HEK293 (cell line): ENCODE measurements around the gene UAP1.
A peak's percentile ranks its signal among the peaks of the same experiment; 100 is the strongest.

Source experiments
- BCL11B ChIP-seq: fragments of 450-650 bp; formaldehyde crosslinking; IDR thresholded peaks from 2 replicates; pipeline ENCODE4 v1.5.1; 2016; ENCODE audit warnings: low read depth, missing biosample characterization, missing genetic modification characterization
- EGR2 ChIP-seq: fragments of 450-650 bp; formaldehyde crosslinking; IDR thresholded peaks from 2 replicates; pipeline ENCODE4 v1.5.1; 2016; ENCODE audit warnings: low read depth, missing biosample characterization, missing genetic modification characterization
- MYNN ChIP-seq: fragments of 450-650 bp; formaldehyde crosslinking; IDR thresholded peaks from 2 replicates; pipeline ENCODE4 v1.5.1; 2016; ENCODE audit warnings: missing biosample characterization, missing genetic modification characterization, borderline replicate concordance
- OVOL3 ChIP-seq: fragments of 450-650 bp; formaldehyde crosslinking; IDR thresholded peaks from 2 replicates; pipeline ENCODE4 v1.5.1; 2016; ENCODE audit warnings: missing biosample characterization, missing genetic modification characterization
- PBX3 ChIP-seq: sonication (generic); formaldehyde crosslinking; IDR thresholded peaks from 2 replicates; pipeline ENCODE4 v1.8.1; 2022; ENCODE audit warnings: mild to moderate bottlenecking, moderate library complexity, missing genetic modification reagents
- SCRT1 ChIP-seq: fragments of 450-650 bp; formaldehyde crosslinking; IDR thresholded peaks from 2 replicates; pipeline ENCODE4 v1.5.1; 2016; ENCODE audit warnings: missing biosample characterization, missing genetic modification characterization, borderline replicate concordance
- SP7 ChIP-seq: fragments of 450-650 bp; formaldehyde crosslinking; IDR thresholded peaks from 2 replicates; pipeline ENCODE4 v1.5.1; 2016; ENCODE audit warnings: missing biosample characterization, missing genetic modification characterization
- TRIM28 ChIP-seq: IDR thresholded peaks from 2 replicates; pipeline ENCODE4 v1.6.1; 2011; ENCODE audit warnings: low read length, control low read depth, borderline replicate concordance
- YY2 ChIP-seq: fragments of 450-650 bp; formaldehyde crosslinking; IDR thresholded peaks from 2 replicates; pipeline ENCODE4 v1.5.1; 2016; ENCODE audit warnings: missing biosample characterization, missing genetic modification characterization
- ZBTB17 ChIP-seq: fragments of 450-650 bp; formaldehyde crosslinking; IDR thresholded peaks from 2 replicates; pipeline ENCODE4 v1.5.1; 2016; ENCODE audit warnings: missing biosample characterization, missing genetic modification characterization
- ZBTB8A ChIP-seq: fragments of 450-650 bp; formaldehyde crosslinking; IDR thresholded peaks from 2 replicates; pipeline ENCODE4 v1.5.1; 2016; ENCODE audit warnings: missing biosample characterization, missing genetic modification characterization
- ZFP69B ChIP-seq: fragments of 450-650 bp; formaldehyde crosslinking; IDR thresholded peaks from 2 replicates; pipeline ENCODE4 v1.5.1; 2016; ENCODE audit warnings: missing biosample characterization, missing genetic modification characterization
- ZNF112 ChIP-seq: fragments of 450-650 bp; formaldehyde crosslinking; IDR thresholded peaks from 2 replicates; pipeline ENCODE4 v1.5.0; 2017; ENCODE audit warnings: missing biosample characterization, missing genetic modification characterization
- ZNF140 ChIP-seq: fragments of 450-650 bp; formaldehyde crosslinking; IDR thresholded peaks from 2 replicates; pipeline ENCODE4 v1.5.1; 2016; ENCODE audit warnings: missing biosample characterization, missing genetic modification characterization
- ZNF274 ChIP-seq, 2 experiments: fragments of 200-500 bp in 1 of 2; fragments of 450-650 bp in 1 of 2; sonication (Bioruptor generic) in 1 of 2; formaldehyde crosslinking in 1 of 2; IDR thresholded peaks; 2 replicates each; pipeline versions ENCODE4 v1.5.1 to v1.6.1; 2014 to 2016; ENCODE audit warnings: borderline replicate concordance in 1 of 2, inconsistent platforms in 1 of 2, low read length in 1 of 2, missing biosample characterization in 1 of 2, missing genetic modification characterization in 1 of 2
- ZNF311 ChIP-seq: fragments of 450-650 bp; formaldehyde crosslinking; IDR thresholded peaks from 2 replicates; pipeline ENCODE4 v1.5.1; 2017; ENCODE audit warnings: missing biosample characterization, missing genetic modification characterization, borderline replicate concordance
- ZNF362 ChIP-seq: fragments of 450-650 bp; formaldehyde crosslinking; IDR thresholded peaks from 2 replicates; pipeline ENCODE4 v1.5.1; 2016; ENCODE audit warnings: missing biosample characterization, missing genetic modification characterization
- ZNF37A ChIP-seq: fragments of 450-650 bp; IDR thresholded peaks from 2 replicates; pipeline ENCODE4 v1.5.1; 2018; ENCODE audit warnings: missing biosample characterization, missing genetic modification characterization
- ZNF433 ChIP-seq: fragments of 450-650 bp; formaldehyde crosslinking; IDR thresholded peaks from 2 replicates; pipeline ENCODE4 v1.5.1; 2016; ENCODE audit warnings: missing biosample characterization, missing genetic modification characterization, low read depth
- ZNF514 ChIP-seq: fragments of 450-650 bp; formaldehyde crosslinking; IDR thresholded peaks from 2 replicates; pipeline ENCODE4 v1.5.1; 2016; ENCODE audit warnings: missing biosample characterization, missing genetic modification characterization
- ZNF529 ChIP-seq: fragments of 450-650 bp; formaldehyde crosslinking; IDR thresholded peaks from 2 replicates; pipeline ENCODE4 v1.5.1; 2017; ENCODE audit warnings: missing genetic modification characterization, missing biosample characterization; ENCODE audit not compliant: insufficient replicate concordance
- ZNF530 ChIP-seq: fragments of 450-650 bp; formaldehyde crosslinking; IDR thresholded peaks from 2 replicates; pipeline ENCODE4 v1.5.1; 2016; ENCODE audit warnings: low read depth, missing biosample characterization, missing genetic modification characterization
- ZNF580 ChIP-seq: fragments of 450-650 bp; formaldehyde crosslinking; IDR thresholded peaks from 2 replicates; pipeline ENCODE4 v1.5.1; 2016; ENCODE audit warnings: missing biosample characterization, missing genetic modification characterization
- ZNF624 ChIP-seq: fragments of 450-650 bp; formaldehyde crosslinking; IDR thresholded peaks from 2 replicates; pipeline ENCODE4 v1.5.1; 2017; ENCODE audit warnings: missing biosample characterization, missing genetic modification characterization
- ZNF626 ChIP-seq: fragments of 450-650 bp; sonication (Bioruptor Pico); formaldehyde crosslinking; IDR thresholded peaks from 2 replicates; pipeline ENCODE4 v1.5.1; 2018; ENCODE audit warnings: missing biosample characterization, missing genetic modification characterization, inconsistent platforms
- ZNF639 ChIP-seq: fragments of 450-650 bp; formaldehyde crosslinking; IDR thresholded peaks from 2 replicates; pipeline ENCODE4 v1.5.1; 2016; ENCODE audit warnings: missing biosample characterization, missing genetic modification characterization
- ZNF677 ChIP-seq: fragments of 450-650 bp; IDR thresholded peaks from 2 replicates; pipeline ENCODE4 v1.5.0; 2018; ENCODE audit warnings: missing biosample characterization, mild to moderate bottlenecking, missing genetic modification characterization, moderate library complexity
- ZNF830 ChIP-seq: fragments of 450-650 bp; IDR thresholded peaks from 2 replicates; pipeline ENCODE4 v1.5.0; 2018; ENCODE audit warnings: missing biosample characterization, missing genetic modification characterization, low read depth, mild to moderate bottlenecking, moderate library complexity
- ZSCAN30 ChIP-seq: fragments of 450-650 bp; IDR thresholded peaks from 2 replicates; pipeline ENCODE4 v1.5.1; 2018; ENCODE audit warnings: missing biosample characterization, mild to moderate bottlenecking, missing genetic modification characterization, moderate library complexity
- TF ChIP-seq, protein P1 (sequence below): fragments of 450-650 bp; formaldehyde crosslinking; IDR thresholded peaks from 2 replicates; pipeline ENCODE4 v1.5.1; 2016; ENCODE audit warnings: missing biosample characterization, missing genetic modification characterization
- TF ChIP-seq, protein P2 (sequence below): fragments of 450-650 bp; formaldehyde crosslinking; optimal IDR thresholded peaks from 2 replicates; pipeline ENCODE3; 2016; ENCODE audit warnings: missing biosample characterization, mild to moderate bottlenecking, missing genetic modification characterization
- TF ChIP-seq, protein P3 (sequence below): fragments of 450-650 bp; formaldehyde crosslinking; IDR thresholded peaks from 2 replicates; pipeline ENCODE4 v1.5.1; 2017; ENCODE audit warnings: missing biosample characterization, mild to moderate bottlenecking, missing genetic modification characterization, moderate library complexity

The UAP1 gene

DNA sequence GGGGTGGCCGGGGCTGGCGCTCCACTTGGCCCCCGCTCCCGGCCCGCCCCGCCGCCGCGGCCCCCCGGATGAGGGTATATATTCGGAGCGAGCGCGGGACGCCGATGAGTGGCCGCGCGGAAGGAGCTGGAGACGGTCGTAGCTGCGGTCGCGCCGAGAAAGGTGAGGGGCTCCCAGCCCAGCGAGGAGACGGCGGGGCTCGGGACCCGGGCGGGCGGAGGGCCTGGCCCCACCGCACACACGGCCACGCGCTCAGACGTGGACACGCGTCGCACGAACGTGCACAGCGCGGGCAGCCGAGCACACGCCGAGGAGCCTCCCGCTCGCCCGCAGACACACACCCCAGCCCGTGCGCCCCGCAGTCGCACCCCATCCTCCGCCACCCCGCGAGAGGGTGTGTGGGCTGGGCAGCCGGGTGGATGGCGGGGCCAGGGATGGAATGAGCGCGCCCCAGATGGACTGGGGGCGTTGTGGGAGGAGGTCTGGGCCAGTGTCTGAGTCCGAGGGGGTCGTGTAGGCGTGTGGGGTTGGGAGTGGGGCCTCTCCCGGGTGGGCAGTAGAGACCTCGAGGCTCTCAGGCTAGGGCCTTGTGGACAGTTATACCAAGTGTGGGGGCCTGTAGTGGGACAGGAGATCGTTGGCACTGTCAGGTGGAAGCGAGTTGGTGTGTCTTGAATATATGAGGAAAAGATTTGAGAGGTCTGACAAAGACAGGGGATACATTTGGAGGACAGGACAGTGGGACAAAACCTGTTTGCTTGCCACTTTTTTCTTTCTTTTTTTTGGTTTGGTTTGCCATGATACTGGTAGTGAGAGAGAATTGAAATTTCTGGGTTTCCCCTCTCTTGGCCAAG is at the start of gene UAP1 (continued):
- TF ChIP-seq ZNF530 (tag by site-specific recombination) = no peak
- TF ChIP-seq ZNF311 = no peak
- TF ChIP-seq ZBTB17 = peak; percentile 17; the same call in 1 of the 2 replicates
- TF ChIP-seq ZNF140 (tag by site-specific recombination) = no peak
- peak; percentile 69; the same call in 1 of the 2 replicates for TF ChIP-seq ZBTB8A (tag by site-specific recombination)
- TF ChIP-seq, protein P1, sequence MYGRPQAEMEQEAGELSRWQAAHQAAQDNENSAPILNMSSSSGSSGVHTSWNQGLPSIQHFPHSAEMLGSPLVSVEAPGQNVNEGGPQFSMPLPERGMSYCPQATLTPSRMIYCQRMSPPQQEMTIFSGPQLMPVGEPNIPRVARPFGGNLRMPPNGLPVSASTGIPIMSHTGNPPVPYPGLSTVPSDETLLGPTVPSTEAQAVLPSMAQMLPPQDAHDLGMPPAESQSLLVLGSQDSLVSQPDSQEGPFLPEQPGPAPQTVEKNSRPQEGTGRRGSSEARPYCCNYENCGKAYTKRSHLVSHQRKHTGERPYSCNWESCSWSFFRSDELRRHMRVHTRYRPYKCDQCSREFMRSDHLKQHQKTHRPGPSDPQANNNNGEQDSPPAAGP = no peak; the same call in none of the 2 replicates
- TF ChIP-seq ZNF626 (tag by site-specific recombination) = no peak
- TF ChIP-seq ZSCAN30 (tag by site-specific recombination) = peak; percentile 90
- TF ChIP-seq ZNF580 = no peak
- no peak for TF ChIP-seq ZNF830
- TF ChIP-seq SCRT1 (tag by site-specific recombination) = no peak
- no peak for TF ChIP-seq ZNF514
- no peak for TF ChIP-seq MYNN (tag by site-specific recombination)
- peak; percentile 67 for TF ChIP-seq ZFP69B (tag by site-specific recombination)
- no peak for TF ChIP-seq BCL11B (tag by site-specific recombination)
- TF ChIP-seq TRIM28 = no peak
- 0 out of 2 replicates have a peak, but pooled peaks have one; percentile 28 for TF ChIP-seq YY2 (tag by site-specific recombination)
- TF ChIP-seq, protein P2, sequence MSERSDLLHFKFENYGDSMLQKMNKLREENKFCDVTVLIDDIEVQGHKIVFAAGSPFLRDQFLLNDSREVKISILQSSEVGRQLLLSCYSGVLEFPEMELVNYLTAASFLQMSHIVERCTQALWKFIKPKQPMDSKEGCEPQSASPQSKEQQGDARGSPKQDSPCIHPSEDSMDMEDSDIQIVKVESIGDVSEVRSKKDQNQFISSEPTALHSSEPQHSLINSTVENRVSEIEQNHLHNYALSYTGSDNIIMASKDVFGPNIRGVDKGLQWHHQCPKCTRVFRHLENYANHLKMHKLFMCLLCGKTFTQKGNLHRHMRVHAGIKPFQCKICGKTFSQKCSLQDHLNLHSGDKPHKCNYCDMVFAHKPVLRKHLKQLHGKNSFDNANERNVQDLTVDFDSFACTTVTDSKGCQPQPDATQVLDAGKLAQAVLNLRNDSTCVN = peak; percentile 99
- no peak for TF ChIP-seq ZNF433
- no peak for TF ChIP-seq ZNF529 (tag by site-specific recombination)
- TF ChIP-seq EGR2 (tag by site-specific recombination) = peak; percentile 99
- TF ChIP-seq ZNF274 (IDR thresholded peaks at IDR 0.05; ENCODE audit: low read length) = no peak
- TF ChIP-seq ZNF274 (tag by site-specific recombination; IDR thresholded peaks at IDR 0.05; ENCODE audit: borderline replicate concordance) = no peak
- peak; percentile 17; the same call in 1 of the 2 replicates for TF ChIP-seq SP7 (tag by site-specific recombination)
- TF ChIP-seq ZNF624 (tag by site-specific recombination) = no peak
- no peak for TF ChIP-seq ZNF112 (tag by site-specific recombination)
- no peak for TF ChIP-seq OVOL3
- no peak for TF ChIP-seq ZNF677 (tag by site-specific recombination)
- no peak for TF ChIP-seq ZNF362 (tag by site-specific recombination)
- TF ChIP-seq ZNF37A (tag by site-specific recombination) = no peak
- TF ChIP-seq, protein P3, sequence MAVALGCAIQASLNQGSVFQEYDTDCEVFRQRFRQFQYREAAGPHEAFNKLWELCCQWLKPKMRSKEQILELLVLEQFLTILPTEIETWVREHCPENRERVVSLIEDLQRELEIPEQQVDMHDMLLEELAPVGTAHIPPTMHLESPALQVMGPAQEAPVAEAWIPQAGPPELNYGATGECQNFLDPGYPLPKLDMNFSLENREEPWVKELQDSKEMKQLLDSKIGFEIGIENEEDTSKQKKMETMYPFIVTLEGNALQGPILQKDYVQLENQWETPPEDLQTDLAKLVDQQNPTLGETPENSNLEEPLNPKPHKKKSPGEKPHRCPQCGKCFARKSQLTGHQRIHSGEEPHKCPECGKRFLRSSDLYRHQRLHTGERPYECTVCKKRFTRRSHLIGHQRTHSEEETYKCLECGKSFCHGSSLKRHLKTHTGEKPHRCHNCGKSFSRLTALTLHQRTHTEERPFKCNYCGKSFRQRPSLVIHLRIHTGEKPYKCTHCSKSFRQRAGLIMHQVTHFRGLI (tag by site-specific recombination) = peak; percentile 41; the same call in 1 of the 2 replicates
- TF ChIP-seq PBX3 = peak; percentile 67; the same call in 1 of the 2 replicates
- TF ChIP-seq ZNF639 = peak; percentile 29; the same call in 1 of the 2 replicates
